AG09319 (cell line): ENCODE measurements around the gene OR1F1.

Experiments
- DNase-seq: peaks from one replicate; pipeline ENCODE4 v3.0.0-alpha.2; 2010; ENCODE audit warnings: low read depth; ENCODE audit errors: extremely low read depth
- CTCF ChIP-seq: IDR thresholded peaks from 2 replicates; pipeline ENCODE4 v1.5.1; 2011; ENCODE audit warnings: low read depth, mild to moderate bottlenecking, inconsistent platforms, low read length, moderate library complexity

Gene OR1F1

DNA sequence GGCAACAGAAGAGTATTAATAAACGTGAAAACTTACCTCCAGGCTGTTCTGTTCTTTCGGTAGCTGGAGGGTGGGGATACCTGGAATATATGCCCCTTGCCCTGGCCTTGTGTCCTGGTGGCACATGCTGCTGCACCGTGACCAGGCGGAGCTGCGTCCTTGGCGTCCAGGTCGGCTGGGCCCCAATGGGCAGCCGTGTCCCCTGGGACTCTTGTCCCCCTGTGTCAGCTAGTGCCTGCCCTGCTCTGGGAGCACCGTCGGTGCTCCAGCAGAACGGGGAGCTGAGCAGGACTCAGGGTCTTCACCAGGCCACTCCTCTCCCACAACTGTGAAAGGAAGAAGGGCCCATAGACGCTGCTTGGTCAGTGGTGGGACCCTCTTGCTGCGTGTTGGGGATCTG, 45.2 kb upstream of the OR1F1 start:
- TF ChIP-seq CTCF, result no peak
- no peak for DNase-seq

GRCh38 chr16:3143189-3143588, 44.8 kb upstream of the OR1F1 start:
- no peak for DNase-seq
- no peak for TF ChIP-seq CTCF

GRCh38 chr16:3143598-3144320, 44.2 kb upstream of the OR1F1 start:
- TF ChIP-seq CTCF, result no peak
- DNase-seq, result no peak

- DNase-seq, result no peak
- TF ChIP-seq CTCF, result no peak
Observed at GRCh38 chr16:3144321-3144983, 43.6 kb upstream of the OR1F1 start.

DNA sequence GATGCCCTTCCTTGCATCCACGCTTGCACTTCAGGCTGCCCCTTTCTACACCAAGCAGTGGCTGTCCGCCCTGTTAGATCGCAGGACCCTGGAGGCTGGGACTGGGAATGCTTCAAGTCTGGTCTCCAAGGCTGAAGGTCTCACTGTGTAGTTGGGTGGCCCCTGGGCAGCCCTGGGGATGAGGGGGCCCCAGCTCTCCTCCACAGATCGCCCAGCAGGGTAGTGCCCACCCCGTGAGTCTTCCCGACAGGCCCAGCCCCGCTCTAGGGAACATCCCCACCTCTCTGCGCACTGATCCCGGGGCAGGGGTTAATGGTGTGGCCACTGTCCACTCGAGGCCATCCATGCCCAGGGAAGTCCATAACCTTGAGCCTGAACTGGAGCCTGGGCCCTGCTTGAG, 42.9 kb upstream of the OR1F1 start:
- TF ChIP-seq CTCF, result no peak
- DNase-seq, result no peak

DNA sequence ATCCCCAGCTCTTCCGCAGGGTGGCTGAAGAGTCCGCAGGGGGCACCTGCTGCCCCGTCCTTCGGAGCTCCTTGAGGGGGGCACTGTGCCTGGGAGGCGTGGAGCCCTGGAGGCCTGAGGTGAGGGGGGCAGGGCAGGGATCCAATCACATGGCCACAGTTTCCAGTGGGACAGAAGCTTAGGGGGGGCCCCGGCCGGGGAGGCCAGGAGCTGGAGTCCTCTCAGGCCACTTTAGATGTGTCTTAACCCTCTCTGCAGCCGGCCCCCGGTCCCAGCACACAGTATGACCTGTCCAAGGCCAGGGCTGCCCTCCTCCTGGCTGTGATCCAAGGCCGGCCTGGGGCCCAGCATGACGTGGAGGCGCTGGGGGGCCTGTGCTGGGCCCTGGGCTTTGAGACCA, 42.3 kb upstream of the OR1F1 start:
- DNase-seq, result no peak
- no peak for TF ChIP-seq CTCF

- no peak for DNase-seq
- TF ChIP-seq CTCF, result no peak
Observed at GRCh38 chr16:3147046-3147756, 40.8 kb upstream of the OR1F1 start.
